BLaER1 (cell line): ENCODE results near the gene ELOVL2.

Experiments used
- H3K27ac ChIP-seq: shearing (Covaris generic); formaldehyde crosslinking; 2 replicates; pipeline ENCODE4 v1.8.1; 2022
- H3K27me3 ChIP-seq: shearing (Covaris generic); formaldehyde crosslinking; 2 replicates; pipeline ENCODE4 v1.8.1; 2022
- H3K36me3 ChIP-seq: shearing (Covaris generic); formaldehyde crosslinking; 2 replicates; pipeline ENCODE4 v1.8.1; 2022
- H3K4me1 ChIP-seq: shearing (Covaris generic); formaldehyde crosslinking; 2 replicates; pipeline ENCODE4 v1.8.1; 2022
- H3K4me2 ChIP-seq: shearing (Covaris generic); formaldehyde crosslinking; 2 replicates; pipeline ENCODE4 v1.8.1; 2022
- H3K4me3 ChIP-seq: shearing (Covaris generic); formaldehyde crosslinking; 2 replicates; pipeline ENCODE4 v1.8.1; 2022
- H3K9ac ChIP-seq: shearing (Covaris generic); formaldehyde crosslinking; 2 replicates; pipeline ENCODE4 v1.8.1; 2022
- H3K9me3 ChIP-seq: shearing (Covaris generic); formaldehyde crosslinking; 2 replicates; pipeline ENCODE4 v1.8.1; 2022
- H4K20me1 ChIP-seq: shearing (Covaris generic); formaldehyde crosslinking; 2 replicates; pipeline ENCODE4 v1.8.1; 2022
- Cebpa-rat ChIP-seq: shearing (Covaris generic); IDR thresholded peaks from 2 replicates; pipeline ENCODE4 v1.8.1; 2022

Gene ELOVL2

GRCh38 chr6:11078266-11078665 lies 34.2 kb upstream of the ELOVL2 start:
- Histone ChIP-seq H3K36me3 (no peaks in the 10 kb centered on the region), H3K9ac (no peak overlapping the region), H3K27me3 (no peaks in the 10 kb centered on the region), H4K20me1 (no peaks in the 10 kb centered on the region), H3K4me2 (no peak overlapping the region), H3K4me3 (no peak overlapping the region), H3K9me3 (no peaks in the 10 kb centered on the region), H3K4me1 (no peaks in the 10 kb centered on the region), H3K27ac (no peak overlapping the region)
- no peak for TF ChIP-seq Cebpa-rat

GRCh38 chr6:11076540-11076939 lies 32.4 kb upstream of the ELOVL2 start:
- no peak for TF ChIP-seq Cebpa-rat
- Histone ChIP-seq H3K9ac (no peak overlapping the region), H4K20me1 (no peaks in the 10 kb centered on the region), H3K27me3 (no peaks in the 10 kb centered on the region), H3K27ac (no peak overlapping the region), H3K36me3 (no peaks in the 10 kb centered on the region), H3K9me3 (no peaks in the 10 kb centered on the region), H3K4me3 (no peak overlapping the region), H3K4me1 (no peaks in the 10 kb centered on the region), H3K4me2 (no peak overlapping the region)

- TF ChIP-seq Cebpa-rat: no peak
- no peak overlapping the region for H3K27ac ChIP-seq
These were observed 28.0 kb upstream of the ELOVL2 start for GRCh38 chr6:11072101-11072500.

GRCh38 chr6:11069760-11070159 lies 25.7 kb upstream of the ELOVL2 start:
- Histone ChIP-seq H3K27me3 (no peaks in the 10 kb centered on the region), H3K9me3 (no peaks in the 10 kb centered on the region), H3K4me3 (no peak overlapping the region), H3K4me2 (no peak overlapping the region), H3K27ac (no peak overlapping the region), H3K36me3 (no peaks in the 10 kb centered on the region), H3K4me1 (peaks cover 5% of the 10 kb centered on the region; the same call in 1 of the 2 replicates), H4K20me1 (no peaks in the 10 kb centered on the region), H3K9ac (no peak overlapping the region)
- no peak for TF ChIP-seq Cebpa-rat

More at GRCh38 chr6:11072101-11072500, 28.0 kb upstream of the ELOVL2 start:
- Histone ChIP-seq H4K20me1 (no peaks in the 10 kb centered on the region), H3K27me3 (no peaks in the 10 kb centered on the region), H3K4me2 (no peak overlapping the region), H3K9me3 (no peaks in the 10 kb centered on the region), H3K36me3 (no peaks in the 10 kb centered on the region), H3K4me3 (no peak overlapping the region), H3K9ac (no peak overlapping the region), H3K4me1 (peaks cover 5% of the 10 kb centered on the region; the same call in 1 of the 2 replicates)

GRCh38 chr6:11067348-11067747 lies 23.2 kb upstream of the ELOVL2 start:
- H3K9me3 ChIP-seq: no peaks in the 10 kb centered on the region
- H3K4me2 ChIP-seq: no peak overlapping the region
- H3K27ac ChIP-seq: no peak overlapping the region
- H3K9ac ChIP-seq: no peak overlapping the region
- H4K20me1 ChIP-seq: no peaks in the 10 kb centered on the region
- H3K27me3 ChIP-seq: no peaks in the 10 kb centered on the region
- H3K4me1 ChIP-seq: peaks cover 5% of the 10 kb centered on the region; the same call in 1 of the 2 replicates
- H3K4me3 ChIP-seq: no peak overlapping the region
- no peak for TF ChIP-seq Cebpa-rat
- no peaks in the 10 kb centered on the region for H3K36me3 ChIP-seq

GRCh38 chr6:11066505-11067347 lies 22.6 kb upstream of the ELOVL2 start:
- H4K20me1 ChIP-seq: no peaks in the 10 kb centered on the region
- no peak overlapping the region for H3K27ac ChIP-seq
- no peaks in the 10 kb centered on the region for H3K36me3 ChIP-seq
- H3K4me1 ChIP-seq: peaks cover 5% of the 10 kb centered on the region; the same call in 1 of the 2 replicates
- no peak for TF ChIP-seq Cebpa-rat
- H3K9me3 ChIP-seq: no peaks in the 10 kb centered on the region
- H3K4me3 ChIP-seq: no peak overlapping the region
- no peak overlapping the region for H3K9ac ChIP-seq
- H3K4me2 ChIP-seq: no peak overlapping the region
- H3K27me3 ChIP-seq: no peaks in the 10 kb centered on the region

- Histone ChIP-seq H3K27ac (no peak overlapping the region), H3K36me3 (no peaks in the 10 kb centered on the region), H3K4me3 (no peak overlapping the region), H3K9me3 (no peaks in the 10 kb centered on the region), H4K20me1 (no peaks in the 10 kb centered on the region), H3K4me2 (no peak overlapping the region), H3K9ac (no peak overlapping the region), H3K4me1 (no peaks in the 10 kb centered on the region; the same call in 1 of the 2 replicates), H3K27me3 (no peaks in the 10 kb centered on the region)
- TF ChIP-seq Cebpa-rat: no peak
These were observed 21.5 kb upstream of the ELOVL2 start for GRCh38 chr6:11065436-11066202.

- Histone ChIP-seq H3K9me3 (no peaks in the 10 kb centered on the region), H3K4me2 (no peak overlapping the region)
- no peak for TF ChIP-seq Cebpa-rat
These were observed 20.7 kb upstream of the ELOVL2 start for GRCh38 chr6:11064836-11065235.

GRCh38 chr6:11062715-11063114 lies 18.6 kb upstream of the ELOVL2 start:
- Histone ChIP-seq H3K4me3 (no peak overlapping the region), H4K20me1 (no peaks in the 10 kb centered on the region), H3K9ac (no peak overlapping the region), H3K27ac (no peak overlapping the region), H3K27me3 (no peaks in the 10 kb centered on the region), H3K36me3 (no peaks in the 10 kb centered on the region), H3K4me2 (no peak overlapping the region), H3K4me1 (no peaks in the 10 kb centered on the region), H3K9me3 (no peaks in the 10 kb centered on the region)
- TF ChIP-seq Cebpa-rat: no peak

More at GRCh38 chr6:11064836-11065235, 20.7 kb upstream of the ELOVL2 start:
- Histone ChIP-seq H3K27me3 (no peaks in the 10 kb centered on the region), H3K9ac (no peak overlapping the region), H4K20me1 (no peaks in the 10 kb centered on the region), H3K4me3 (no peak overlapping the region), H3K27ac (no peak overlapping the region), H3K4me1 (no peaks in the 10 kb centered on the region), H3K36me3 (no peaks in the 10 kb centered on the region)

GRCh38 chr6:11062083-11062482 lies 18.0 kb upstream of the ELOVL2 start:
- Histone ChIP-seq H4K20me1 (no peaks in the 10 kb centered on the region), H3K27me3 (no peaks in the 10 kb centered on the region), H3K27ac (no peak overlapping the region), H3K4me3 (no peak overlapping the region), H3K36me3 (no peaks in the 10 kb centered on the region), H3K9ac (no peak overlapping the region), H3K4me2 (no peak overlapping the region), H3K4me1 (no peaks in the 10 kb centered on the region), H3K9me3 (no peaks in the 10 kb centered on the region)
- no peak for TF ChIP-seq Cebpa-rat
